Hematopoietic multipotent progenitor cell treated with erythropoietin and hydrocortisone succinate and interleukin-3 and kit ligand, for 15 days (in vitro differentiated cells): ENCODE data around the gene CBARP.
A peak's percentile ranks its signal among the peaks of the same experiment; 100 is the strongest.

Experiments used
- DNase-seq: peaks from one replicate; pipeline ENCODE4 v3.0.0-alpha.2; 2015; ENCODE audit warnings: low spot score

Gene CBARP

DNA sequence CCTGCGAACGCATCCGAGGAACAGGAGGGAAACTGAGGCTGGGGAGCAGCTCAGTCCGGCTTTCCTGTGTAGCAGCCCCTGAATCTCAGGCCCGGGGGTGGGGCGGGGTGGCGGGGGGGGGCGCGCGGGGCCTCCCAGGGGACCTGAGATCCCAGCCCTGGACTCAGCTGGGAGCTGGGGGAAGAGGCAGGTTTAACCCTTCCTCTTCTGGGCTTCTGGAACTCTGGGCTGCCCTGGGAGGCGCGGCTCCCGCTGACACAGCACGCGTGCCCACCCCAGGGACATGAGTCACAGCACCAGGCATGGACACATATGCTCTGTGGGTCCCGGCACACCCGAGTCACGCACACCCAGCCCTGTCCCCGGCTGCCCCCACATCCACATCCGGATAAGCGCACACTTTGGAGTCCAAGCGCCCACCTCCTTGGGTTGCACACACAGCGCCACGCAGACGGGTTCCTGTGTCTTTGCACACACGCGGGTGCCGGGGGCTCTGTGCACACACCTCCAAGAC is 27.9 kb upstream of the CBARP start:
- DNase-seq = peak; percentile 71

- no peak for DNase-seq
Observed at GRCh38 chr19:1264801-1265614, 27.2 kb upstream of the CBARP start.

DNA sequence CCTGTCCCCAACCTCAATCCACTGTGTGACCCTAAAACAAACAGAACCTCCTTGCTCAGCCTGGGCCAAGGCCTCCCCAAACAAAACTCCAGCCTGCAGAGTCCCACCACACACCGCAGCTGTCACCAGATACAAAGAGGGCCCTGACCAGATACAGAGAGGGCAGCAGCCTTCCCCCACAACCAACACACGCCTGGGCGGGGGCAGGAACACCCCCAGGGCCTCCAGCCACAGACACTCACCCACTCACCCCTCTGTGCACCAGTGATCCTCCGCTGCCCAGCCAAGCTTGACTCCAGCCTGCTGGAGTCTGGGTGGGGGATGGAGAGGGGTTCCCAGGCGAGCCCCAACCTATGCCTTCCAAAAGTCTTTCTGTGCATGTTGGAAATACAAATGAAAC is 25.4 kb upstream of the CBARP start:
- no peak for DNase-seq

DNA sequence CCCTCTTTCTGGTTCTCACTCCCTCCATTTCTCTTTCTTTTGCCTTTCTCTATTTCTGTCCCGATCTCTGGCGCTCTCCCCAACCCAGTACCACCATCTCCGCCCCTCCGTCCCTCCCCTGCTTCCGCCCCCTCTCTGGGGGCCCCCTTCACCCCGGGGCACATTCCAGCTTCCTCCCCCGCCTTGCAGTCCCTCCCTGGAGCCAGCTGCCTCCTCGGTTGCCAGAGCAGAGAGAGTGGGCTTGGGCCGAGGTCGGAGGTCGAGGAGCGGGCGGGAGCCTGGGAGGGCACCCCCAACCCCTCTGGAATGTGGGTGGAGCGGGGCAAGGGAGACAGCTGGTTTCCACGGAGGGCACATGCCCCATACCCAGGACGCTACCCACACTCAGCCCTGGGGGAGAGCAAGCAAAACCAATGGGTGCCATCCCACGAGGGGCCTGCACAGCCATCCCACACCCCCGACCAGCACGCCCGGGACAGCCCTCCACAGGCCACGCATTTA is 24.9 kb upstream of the CBARP start:
- DNase-seq = no peak

- DNase-seq = peak; percentile 69
Observed at GRCh38 chr19:1261798-1262622, 24.2 kb upstream of the CBARP start.

GRCh38 chr19:1261538-1261797 is 23.7 kb upstream of the CBARP start:
- DNase-seq = peak; percentile 49

GRCh38 chr19:1260749-1261537 is 23.1 kb upstream of the CBARP start:
- peak; percentile 97 for DNase-seq

- DNase-seq = no peak
Observed at GRCh38 chr19:1259876-1260748, 22.3 kb upstream of the CBARP start.

GRCh38 chr19:1259206-1259875 is 21.5 kb upstream of the CBARP start:
- peak; percentile 41 for DNase-seq

GRCh38 chr19:1258707-1259205 is 21.0 kb upstream of the CBARP start:
- DNase-seq = no peak

GRCh38 chr19:1258163-1258492 is 20.3 kb upstream of the CBARP start:
- DNase-seq = no peak

DNA sequence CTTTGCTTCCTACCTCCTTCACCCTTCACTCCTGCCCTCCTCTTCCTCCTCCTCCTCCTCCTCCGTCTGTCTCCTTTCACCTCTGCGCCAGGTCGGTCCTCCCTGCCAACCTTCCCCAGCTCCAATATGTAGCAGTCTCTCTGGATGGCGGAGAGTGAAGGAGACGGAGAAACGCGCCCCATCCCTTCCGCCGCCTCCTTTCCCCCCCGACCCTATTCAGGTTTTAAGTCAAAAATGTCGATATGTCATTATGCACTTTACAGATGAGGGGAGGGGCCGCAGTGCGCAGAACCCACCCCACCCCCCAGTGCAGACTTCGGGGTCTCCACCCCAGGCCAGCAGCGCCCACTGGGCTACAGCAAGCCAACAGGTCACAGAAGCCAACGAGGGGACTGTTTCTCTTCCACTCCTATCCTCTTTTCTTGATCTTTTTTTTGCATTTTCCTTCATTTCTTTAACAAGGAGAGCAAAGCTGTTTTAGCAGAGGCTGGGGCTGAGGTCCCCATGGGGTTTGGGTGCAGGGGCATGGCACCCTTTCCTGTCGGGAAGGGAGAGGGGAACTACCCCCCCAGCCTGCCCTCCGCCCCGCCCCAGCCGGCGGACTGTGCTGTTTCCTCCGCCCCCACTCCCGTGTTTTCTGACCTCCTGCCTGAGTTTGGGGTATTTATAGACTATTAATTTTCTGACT is 19.8 kb upstream of the CBARP start:
- no peak for DNase-seq

GRCh38 chr19:1256646-1257474 is 19.1 kb upstream of the CBARP start:
- DNase-seq = no peak

GRCh38 chr19:1255186-1256161 is 17.7 kb upstream of the CBARP start:
- DNase-seq = no peak

DNA sequence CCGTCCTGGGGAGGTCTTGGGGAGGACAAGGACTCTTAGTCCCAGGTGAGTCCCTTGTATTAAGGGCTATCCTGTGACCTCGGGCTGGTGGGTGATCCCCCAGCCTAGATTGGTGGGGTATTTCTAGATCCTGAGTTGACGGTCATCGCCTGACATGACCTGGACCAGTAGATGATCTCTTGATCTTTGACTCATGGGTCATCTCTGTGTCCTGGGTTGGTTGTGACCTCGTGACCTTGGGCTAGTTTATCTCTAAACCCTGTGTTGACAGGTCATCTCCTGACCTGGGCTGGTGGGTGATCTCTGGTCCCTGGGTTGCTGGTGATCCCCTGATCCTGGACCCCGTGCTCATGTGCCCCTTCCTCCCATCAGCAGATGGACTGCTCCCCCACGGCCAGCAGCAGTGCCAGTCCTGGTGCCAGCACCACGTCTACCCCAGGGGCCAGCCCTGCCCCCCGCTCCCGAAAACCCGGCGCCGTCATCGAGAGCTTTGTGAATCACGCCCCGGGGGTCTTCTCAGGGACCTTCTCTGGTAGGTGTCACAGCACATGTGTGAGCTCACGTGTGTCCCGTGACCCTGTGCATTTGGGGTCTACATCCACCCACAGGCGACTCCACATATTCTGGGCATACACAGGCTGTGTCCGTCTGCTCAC is 16.9 kb upstream of the CBARP start:
- DNase-seq = no peak

DNA sequence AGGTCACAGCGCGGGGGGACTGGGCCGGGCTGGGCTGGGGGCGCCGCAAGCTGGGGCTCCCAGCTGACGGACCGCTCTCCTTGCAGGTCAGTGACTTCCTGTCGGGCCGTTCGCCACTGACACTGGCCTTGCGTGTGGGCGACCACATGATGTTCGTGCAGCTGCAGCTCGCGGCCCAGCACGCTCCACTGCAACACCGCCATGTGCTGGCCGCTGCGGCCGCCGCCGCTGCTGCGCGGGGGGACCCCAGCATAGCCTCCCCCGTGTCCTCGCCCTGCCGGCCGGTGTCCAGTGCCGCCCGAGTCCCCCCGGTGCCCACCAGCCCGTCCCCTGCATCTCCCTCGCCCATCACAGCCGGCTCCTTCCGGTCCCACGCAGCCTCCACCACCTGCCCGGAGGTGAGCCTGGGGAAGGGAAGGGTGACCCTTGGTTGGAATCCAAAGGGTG is 16.3 kb upstream of the CBARP start:
- DNase-seq = no peak

- DNase-seq = no peak
Observed at GRCh38 chr19:1253514-1254080, 15.8 kb upstream of the CBARP start.
